ENCODE data around the gene SMYD5.

GRCh38 chr2:73258186-73258912 lies 44.3 kb downstream of the SMYD5 start:
- TF ChIP-seq, protein P1, sequence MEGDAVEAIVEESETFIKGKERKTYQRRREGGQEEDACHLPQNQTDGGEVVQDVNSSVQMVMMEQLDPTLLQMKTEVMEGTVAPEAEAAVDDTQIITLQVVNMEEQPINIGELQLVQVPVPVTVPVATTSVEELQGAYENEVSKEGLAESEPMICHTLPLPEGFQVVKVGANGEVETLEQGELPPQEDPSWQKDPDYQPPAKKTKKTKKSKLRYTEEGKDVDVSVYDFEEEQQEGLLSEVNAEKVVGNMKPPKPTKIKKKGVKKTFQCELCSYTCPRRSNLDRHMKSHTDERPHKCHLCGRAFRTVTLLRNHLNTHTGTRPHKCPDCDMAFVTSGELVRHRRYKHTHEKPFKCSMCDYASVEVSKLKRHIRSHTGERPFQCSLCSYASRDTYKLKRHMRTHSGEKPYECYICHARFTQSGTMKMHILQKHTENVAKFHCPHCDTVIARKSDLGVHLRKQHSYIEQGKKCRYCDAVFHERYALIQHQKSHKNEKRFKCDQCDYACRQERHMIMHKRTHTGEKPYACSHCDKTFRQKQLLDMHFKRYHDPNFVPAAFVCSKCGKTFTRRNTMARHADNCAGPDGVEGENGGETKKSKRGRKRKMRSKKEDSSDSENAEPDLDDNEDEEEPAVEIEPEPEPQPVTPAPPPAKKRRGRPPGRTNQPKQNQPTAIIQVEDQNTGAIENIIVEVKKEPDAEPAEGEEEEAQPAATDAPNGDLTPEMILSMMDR (IDR thresholded peaks at IDR 0.05): no peak
- TF ChIP-seq EP300 (IDR thresholded peaks at IDR 0.05): no peak
- no peak for TF ChIP-seq POLR2A (IDR thresholded peaks at IDR 0.05)
